HG03196 (cell line): ENCODE measurements around the gene FOXO6.

Source experiments
- ATAC-seq: cut with Tn5 transposase; IDR thresholded peaks from one replicate; pipeline ENCODE4 v1.9.1; 2021; ENCODE audit not compliant: unreplicated experiment

Gene FOXO6

DNA sequence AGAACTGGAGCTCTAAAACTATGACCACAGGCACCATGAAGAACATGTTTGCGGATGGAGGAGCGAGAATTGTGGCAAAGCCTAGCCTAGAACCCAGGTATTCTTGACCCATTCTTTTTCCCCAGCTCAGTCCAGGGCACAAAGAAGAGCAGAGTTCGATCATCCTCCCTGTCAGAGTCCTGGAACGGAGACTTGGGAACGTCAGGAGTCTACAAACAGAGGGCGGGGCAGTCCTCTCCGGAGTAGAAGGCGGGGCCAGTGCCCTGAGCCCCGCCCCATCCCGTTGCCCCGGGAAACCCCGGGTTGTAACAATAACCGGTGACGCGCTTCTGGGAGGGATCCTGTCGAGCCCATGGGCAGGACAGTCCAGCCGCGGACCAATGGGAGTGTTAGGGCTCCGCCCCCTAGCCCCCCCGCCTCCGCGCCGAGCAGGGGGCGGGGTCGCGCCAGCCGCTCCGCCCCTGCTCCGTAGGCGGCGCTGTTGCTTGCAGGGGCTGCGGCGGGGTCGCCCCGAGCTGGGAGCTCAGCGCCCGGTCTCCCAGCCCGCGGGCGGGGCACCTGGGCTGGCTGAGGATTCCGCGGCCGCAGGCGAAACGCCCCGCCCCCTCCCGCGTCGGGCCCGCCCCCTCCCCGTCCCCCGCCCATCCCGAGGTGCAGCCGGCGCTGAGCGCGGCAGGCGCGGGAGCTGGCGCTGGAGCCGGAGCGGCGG is at the start of gene FOXO6:
FOXO6 (plus strand) TSS at position 649 of the 709 bp plus-strand sequence.
- peak; percentile 88 for ATAC-seq

DNA sequence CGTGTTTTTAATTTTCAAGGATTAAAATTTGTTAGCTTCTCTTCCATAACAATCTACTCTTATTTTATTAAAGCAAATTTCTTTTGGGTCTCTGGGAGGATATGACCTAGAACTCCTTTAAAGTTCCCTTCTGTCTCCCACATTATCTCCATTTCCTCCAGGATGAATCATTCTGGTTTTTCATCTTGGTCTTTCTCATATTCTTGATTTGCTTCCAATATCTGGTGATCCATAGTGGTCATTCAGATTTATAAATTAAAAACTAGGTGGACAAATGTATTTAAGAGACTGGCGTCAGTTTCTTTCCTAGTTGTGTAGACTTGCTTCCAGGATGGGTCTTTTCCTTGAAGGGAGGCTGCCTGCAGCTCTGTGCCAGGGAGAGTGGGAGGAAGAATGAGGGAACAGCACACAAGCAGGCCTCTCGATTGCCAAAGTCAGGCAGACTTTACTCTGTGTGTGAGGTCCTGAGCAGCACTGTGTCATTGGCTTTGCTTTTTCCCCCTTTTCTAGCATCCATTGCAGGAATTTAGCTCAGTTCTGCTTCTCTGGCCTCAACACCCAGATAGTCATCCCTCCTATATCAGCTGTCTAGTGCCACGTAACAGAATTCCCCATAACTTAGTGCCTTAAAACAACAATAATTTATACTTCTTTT is 48.1 kb upstream of the FOXO6 start:
- no peak for ATAC-seq

DNA sequence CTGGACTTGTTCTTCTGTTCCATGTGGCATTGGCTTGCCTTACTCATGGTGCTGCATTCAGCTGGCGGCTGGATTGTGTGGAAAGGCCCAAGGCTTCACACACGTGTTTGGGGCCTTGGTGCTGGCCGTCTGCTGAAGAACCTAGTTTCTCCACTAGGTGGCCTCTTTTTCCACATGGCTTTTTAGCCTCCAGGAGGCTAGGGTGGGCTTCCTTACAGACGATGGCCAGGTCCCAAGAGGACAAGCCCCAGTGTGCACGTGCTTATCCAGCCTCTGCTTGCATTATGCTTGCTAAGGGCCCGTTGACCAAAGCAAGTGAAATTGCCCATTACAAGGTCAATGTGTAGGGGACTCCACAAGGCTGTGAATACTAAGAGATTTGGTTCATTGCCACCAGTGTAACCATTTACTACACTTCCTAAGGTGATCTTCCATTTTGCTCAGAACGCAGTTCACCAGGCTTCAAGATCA is 47.5 kb upstream of the FOXO6 start:
- no peak for ATAC-seq

DNA sequence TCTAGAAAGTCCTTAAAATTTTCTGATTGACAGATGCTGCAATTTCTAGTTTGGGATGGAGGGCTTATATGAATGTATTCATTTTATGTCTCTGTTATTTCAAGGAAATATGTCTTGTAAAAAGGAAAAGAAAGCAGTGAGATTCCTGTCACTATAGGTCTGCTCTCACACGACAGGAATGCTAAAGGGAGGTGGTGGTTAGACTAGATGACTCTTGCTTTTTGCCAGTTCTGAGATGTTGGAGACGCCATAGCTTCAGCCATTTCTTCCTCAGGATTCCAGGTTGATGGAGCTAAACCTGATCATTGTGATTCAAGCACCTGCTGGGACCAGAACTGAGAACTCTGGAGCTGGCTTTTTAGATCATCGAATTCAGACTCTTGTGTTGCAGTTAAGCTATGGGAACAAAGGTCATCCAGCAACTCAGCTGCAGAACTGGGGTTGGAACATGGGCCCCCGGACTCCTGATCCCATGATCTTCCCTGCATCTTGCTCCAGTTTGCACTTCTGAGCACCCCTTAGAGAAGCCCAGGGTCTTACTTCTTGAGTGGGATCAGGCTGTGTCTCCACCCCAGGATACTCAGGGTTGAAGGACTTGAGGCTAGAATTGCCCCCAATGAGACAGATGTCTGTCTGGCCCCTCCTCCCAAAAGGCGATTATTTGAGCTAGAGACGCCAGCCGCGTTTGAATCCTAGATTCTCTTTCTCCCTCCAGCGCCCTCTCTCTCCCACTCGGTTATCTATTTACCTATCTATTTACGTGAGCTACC is 46.7 kb upstream of the FOXO6 start:
- ATAC-seq: no peak

DNA sequence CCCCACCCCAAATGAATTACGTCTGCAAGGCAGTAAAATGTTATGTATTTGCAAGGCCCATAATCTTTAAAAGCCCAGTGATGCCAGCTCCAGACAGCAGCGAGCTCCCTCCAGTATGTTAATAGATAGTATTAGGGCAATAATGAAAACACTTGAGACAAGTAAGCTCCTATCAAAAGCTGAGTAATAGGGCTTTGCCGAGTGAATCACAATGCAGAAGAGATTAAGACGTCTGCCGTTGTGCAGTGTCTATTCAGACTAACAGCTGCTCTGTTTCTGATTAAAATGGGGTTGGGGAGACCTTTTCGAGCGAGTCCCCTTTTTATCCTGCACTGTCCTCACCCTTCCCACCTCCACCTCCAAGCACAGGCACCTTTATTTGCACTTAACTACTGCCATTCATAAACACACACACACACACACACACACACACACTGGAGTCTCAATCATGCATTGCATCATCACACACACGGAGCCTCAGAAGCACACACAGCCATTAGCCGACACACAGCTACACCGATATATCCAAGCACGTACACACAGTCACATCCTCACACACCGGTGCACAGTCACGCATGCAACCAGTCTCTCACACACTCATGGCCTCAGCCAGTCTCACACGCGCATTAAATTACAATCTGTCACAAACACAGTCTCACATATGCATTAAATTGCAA is 46.0 kb upstream of the FOXO6 start:
- no peak for ATAC-seq

DNA sequence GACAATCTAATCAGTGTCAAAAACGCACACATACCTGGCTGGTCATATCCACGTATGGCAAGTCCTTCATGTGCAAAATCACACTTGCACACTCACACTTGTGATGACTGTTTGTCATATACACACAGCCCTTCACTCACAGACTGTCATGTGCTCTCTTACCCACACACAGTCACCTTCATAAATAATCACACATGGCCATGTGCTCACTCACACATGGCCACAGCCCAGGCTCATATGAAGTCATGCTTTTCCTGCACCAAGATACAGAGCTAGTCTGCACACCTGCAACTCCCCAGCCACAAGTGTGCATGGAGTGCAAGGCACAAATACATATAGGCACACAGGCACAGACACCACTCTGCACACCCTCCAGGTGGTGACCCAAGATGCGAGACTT is 45.4 kb upstream of the FOXO6 start:
- no peak for ATAC-seq

DNA sequence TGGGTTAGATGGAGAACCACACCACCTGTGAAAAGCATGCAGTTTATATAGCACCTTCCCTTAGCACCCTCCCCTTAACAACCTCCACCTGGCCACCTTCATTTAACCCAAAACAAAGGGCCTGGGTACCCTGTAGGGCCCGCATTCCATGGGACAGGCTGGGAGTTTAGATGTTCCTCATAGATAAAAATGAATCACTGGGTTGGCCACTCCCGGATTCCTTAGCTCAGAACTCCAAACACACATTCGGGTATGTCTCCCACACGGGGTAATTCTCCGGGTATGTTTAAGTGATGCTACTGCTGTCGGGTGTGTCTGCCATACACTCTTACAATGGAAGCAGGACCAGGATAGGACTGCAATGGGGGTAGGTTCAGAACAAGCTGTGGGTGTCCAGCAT is 43.9 kb upstream of the FOXO6 start:
- no peak for ATAC-seq

DNA sequence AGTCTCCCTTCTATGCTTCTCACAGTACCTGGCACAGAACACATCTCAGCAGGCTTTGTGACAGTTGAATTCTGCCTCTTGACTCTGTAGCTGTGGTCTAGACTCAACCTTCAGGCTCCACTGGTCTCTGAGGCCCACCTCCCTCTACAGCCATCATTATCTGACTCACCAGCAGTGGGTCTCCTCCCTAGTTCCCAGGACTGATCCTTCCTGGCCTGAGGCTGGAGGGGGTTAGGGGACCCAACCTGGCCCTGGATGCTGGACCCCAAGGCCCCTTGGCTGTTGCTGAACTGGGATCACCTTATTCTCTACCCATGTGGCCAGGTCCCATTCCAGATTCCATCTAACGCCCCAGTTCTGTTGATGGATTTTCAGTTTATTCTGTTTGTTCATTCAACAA is 43.1 kb upstream of the FOXO6 start:
- ATAC-seq: no peak

DNA sequence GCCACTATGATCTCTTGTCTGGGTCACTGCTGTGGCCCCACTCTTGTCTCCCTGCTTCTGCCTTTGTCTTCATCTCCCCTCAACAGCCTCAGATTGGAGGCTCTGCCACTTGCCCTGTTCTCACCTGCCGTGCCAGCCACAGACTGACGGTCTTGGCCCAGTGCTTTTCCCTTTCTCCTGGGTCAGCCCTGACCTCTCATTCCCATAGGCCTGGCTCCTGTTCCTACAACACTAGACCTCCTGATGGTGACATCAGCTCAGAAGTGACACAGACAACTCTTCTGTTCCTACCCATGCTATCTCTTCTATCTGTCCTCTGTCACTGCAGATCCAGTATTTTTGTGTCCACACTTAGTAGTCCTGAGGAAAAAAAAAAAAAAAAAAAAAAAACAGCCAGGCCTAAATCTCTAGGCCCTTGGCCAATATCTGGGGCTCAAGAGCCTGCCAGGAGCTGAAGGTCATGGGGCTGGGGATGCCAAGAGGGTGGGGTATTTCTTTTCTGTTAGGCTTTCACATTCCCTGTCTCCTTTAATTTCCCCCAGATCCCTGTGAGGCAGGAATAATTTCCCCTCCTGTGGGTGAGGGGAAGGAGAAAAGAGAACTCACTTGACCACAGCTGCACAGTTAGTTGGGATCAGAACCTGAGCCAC is 42.0 kb upstream of the FOXO6 start:
- no peak for ATAC-seq

DNA sequence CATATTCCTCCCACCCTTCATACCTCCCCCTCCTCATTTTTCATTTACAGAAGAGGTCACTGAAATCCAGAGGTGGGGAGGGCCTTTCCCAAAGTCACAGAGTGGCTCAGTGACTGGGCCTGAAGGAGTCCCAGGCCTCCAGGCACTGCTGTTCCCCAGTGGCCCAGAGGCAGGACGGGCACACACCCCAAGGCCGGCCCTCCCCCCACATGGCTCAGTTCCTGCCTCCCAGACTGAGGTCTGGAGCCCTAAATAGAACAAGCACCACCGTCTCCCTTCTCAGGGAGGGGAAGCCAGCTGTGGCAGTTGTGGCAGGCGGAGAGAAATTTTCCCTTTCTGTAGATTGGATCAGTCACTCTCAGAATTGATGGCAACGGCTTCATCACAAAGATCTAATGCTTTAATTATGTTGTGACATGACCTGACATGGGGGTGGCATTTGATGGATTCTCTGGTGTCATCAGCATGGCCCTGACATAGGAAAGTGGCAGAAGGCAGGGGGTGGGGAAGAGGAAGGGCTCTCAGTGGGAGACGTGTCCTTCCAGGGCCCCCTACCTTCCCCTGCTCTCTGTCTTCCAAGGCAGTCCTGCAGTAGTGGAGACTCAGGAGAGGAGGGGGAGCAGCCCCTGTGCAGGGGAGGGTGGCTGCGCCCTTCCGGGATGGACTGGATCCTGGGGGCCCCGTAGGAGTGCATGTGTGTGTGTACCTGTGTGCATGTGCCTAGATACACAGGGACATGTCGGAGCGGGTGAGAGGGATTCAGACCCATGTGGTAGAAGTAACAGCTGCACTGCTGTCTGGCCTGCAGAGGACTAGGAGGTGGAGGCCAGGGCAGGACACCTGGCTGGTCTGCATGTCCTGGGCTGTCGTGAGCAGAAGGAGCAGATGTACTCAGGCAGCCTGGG is 41.2 kb upstream of the FOXO6 start:
- ATAC-seq: no peak

DNA sequence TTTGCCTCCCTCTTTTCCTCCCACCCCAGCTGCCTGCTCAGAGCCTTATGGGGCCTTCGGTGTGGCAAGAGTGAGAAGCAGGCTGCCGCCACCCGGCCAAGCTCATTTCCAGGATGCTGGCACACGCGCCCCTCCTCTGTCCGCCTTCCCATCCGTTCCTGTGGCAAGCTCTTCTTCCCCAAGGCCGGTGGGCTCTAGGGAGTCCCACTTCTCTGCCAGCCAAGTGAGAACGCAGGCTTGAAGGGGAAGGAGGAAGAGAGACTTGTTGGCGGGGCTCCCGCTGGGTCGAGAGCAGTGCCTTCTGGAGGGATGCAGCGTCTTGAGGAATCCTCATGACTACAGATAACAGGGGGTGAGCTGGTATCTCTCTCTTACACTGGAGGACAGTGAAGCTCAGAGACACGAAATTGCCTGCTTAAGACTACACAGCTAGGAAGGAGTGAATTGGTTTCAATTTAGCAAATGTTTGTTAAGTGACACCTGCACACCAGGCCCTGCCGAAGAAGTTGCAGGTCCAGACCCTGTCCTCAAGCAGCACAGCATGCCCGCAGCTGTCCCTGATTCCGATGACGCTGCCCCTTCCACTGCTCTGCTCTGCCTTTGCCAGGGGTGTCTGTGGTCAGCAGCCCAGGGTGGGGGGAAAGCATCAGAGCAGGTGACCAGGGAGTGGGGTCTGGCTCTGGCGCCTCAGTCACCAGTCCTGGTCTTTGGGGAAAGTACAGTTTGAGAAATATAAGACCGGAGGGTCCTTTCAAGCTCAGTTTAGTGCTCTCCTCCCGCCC is 40.1 kb upstream of the FOXO6 start:
- ATAC-seq: no peak

DNA sequence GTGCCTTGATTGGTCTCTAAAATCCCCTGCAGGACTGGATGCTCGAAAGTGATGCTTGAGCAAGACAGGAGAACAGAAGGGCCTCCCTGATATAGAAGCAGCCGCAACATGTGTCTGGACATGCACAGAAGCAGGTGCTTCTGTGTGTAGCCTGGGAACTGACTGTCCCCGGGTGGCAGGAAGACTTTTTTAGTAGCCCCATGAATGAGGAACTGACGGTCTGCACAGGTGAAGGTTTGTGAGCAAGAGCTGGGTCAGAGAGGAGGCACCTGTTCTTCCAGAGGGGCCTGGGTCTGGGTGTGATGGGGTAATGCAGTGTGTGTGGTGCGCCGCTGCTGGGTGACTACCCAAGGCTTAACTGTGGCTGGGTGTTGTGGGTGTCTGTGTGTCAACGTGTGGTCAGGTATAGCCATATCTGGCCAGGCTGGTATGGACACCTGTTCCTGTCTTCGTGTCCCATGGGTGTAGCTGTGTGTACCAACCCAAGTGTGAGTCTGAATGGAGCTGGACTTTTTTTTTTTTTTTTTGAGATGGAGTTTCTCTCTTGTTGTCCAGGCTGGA is 39.1 kb upstream of the FOXO6 start:
- no peak for ATAC-seq

DNA sequence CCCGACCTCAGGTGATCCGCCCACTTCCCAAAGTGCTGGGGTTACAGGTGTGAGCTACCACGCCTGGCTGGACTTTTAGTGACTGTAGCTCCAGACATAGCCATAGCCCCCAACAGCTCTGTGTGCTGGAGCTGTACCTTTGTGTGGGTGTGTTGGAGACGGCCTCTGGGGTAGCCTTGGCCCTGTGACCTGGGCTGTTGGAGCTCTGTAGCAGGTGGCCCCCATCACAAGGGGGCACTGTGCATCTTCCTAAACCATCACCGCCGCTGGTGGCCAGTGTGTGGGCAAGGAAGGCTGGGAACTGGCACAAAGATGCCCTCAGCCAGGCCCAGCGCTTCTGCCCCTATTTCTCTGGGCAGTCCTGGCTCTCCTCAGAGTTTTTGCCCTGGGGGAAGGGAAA is 38.4 kb upstream of the FOXO6 start:
- no peak for ATAC-seq

DNA sequence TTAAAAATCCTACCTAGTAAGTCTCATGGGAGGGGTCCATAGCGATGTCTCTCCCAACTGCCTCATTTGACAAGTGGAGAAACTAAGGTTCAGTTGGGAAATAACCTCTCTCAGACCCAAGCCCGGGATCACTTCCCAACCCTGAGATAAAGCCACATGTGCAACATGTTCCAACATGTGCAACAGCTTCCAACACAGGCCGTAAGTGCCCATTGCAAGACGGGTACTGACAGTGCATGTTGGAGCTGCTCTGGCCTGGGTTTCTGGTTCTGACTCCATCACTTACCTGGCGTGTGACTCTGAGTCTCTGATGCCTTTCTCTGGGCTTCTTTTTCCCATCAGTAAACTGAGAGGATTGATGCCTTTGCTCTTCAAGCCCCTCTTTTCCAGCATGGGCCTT is 38.0 kb upstream of the FOXO6 start:
- no peak for ATAC-seq

DNA sequence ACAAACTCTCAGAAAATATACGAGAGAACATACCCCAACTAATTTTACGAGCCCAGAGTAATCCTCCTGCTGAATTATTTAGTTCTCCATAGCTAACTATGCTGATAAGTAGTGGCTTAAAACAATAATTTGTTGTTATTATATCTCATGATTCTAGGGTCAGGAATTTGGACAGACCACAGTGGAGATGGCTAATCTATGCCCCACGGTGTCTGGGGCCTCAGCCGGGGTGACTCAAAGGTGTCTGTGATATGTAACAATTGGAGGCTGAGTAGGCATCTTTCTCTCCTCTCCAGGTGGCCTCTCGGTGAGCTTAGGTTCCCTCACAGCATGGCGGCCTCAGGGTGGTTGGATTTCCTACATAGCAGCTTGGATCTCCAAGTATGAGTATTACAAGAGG is 35.4 kb upstream of the FOXO6 start:
- no peak for ATAC-seq

DNA sequence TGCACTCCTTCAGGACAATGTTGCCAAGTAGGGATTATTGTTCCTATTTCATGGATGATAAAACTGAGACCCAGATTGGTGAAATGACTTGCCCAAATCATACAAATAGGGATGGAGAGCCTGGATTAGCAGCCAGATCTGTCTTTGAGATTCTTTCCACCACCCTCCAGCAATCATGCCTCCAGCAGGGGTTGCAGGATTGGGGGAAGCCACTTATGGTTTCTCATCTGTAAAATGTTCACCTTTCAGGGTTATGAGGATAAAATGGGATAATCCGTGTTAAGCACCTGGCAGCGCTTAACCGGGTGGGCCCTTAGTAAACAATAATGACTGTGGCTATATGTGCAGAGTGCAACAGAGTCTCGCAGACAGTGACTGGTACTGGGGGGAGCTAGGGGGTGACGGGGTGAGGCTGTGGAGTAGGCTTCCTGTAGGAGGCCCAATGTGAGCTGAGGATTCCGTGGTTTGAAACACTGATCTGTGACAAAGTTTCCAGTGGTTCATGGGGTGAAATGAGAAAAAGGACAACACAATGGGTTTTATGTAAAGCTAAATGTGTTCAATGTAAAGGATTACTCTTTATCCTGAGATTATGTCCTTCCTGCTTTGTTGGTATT is 33.7 kb upstream of the FOXO6 start:
- ATAC-seq: no peak

DNA sequence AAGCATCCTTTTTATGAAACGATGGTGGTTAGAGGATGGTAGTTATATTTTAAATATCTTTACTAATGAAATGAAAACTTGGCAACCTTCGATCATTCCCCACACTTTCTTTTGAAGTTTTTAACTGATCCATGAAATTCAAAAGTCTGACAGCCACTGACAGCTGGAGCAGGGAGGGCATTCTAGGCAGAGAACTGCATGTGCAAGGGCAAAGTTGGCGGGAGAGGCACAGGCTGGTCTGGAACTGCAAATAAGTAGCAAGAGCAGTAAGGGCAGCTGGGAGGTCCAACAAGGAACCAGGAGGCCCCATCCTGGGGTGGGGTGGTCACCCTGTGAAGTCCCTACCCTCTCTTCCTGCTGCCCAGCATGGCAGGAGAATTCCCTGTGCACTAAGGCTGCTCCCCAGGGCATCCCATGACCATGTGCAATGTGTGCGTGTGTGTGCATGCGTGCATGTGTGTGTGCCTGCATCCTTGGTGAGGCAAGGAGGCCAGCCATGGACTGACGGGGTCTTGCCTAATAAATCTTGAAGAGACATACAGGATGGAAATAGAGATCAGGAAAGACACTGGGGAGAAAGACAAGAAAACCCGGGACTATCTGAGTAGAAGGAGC is 33.1 kb upstream of the FOXO6 start:
- ATAC-seq: no peak
